Suprapubic skin (tissue), 4 donors: Measurements from ENCODE around the gene POLA2. TPM values are rescaled to one million over a fixed set of nuclear protein-coding genes. Genes with fewer than 3 reads are reported as not detected.
A peak's percentile ranks its signal among the peaks of the same experiment; 100 is the strongest.
"Not testable (repeated sequence)": the region's sequence is repeated elsewhere in the genome, so short reads cannot be mapped to it uniquely, and the experiment has no call there.

Experiments
- DNase-seq, 2 donors: peaks; one replicate each; pipeline ENCODE4 v3.0.0-alpha.2; 2019; ENCODE audit warnings: low spot score in 2 of 2
- H3K27ac ChIP-seq: fragments of 200-600 bp; sonication (generic); one replicate; pipeline ENCODE4 v1.5.1; 2019
- H3K27me3 ChIP-seq: fragments of 200-600 bp; sonication (generic); one replicate; pipeline ENCODE4 v1.5.1; 2019
- H3K36me3 ChIP-seq: fragments of 200-600 bp; sonication (generic); one replicate; pipeline ENCODE4 v1.5.1; 2019
- H3K4me1 ChIP-seq: fragments of 200-600 bp; sonication (generic); one replicate; pipeline ENCODE4 v1.5.1; 2019
- H3K4me3 ChIP-seq: fragments of 200-600 bp; sonication (generic); one replicate; pipeline ENCODE4 v1.5.1; 2019; ENCODE audit warnings: mild to moderate bottlenecking
- H3K9me3 ChIP-seq: fragments of 200-600 bp; sonication (generic); one replicate; pipeline ENCODE4 v1.5.1; 2019
- CTCF ChIP-seq, 2 donors: fragments of 200-600 bp in 1 of 2; fragments of 450-650 bp in 1 of 2; sonication (generic) in 1 of 2; IDR thresholded peaks; one replicate each; pipeline ENCODE4 v1.5.1; 2016 to 2019; ENCODE audit warnings: antibody characterized with exemption in 2 of 2, mild to moderate bottlenecking in 1 of 2, moderate library complexity in 1 of 2
- EP300 ChIP-seq: sonication (generic); formaldehyde crosslinking; IDR thresholded peaks from one replicate; pipeline ENCODE4 v1.6.1; 2017; ENCODE audit warnings: antibody characterized with exemption
- POLR2A ChIP-seq, 2 donors: fragments of 450-650 bp; IDR thresholded peaks; one replicate each; pipeline ENCODE4 v1.6.1; 2017; ENCODE audit warnings: antibody characterized with exemption in 2 of 2, mild to moderate bottlenecking in 2 of 2, moderate library complexity in 2 of 2
- POLR2AphosphoS5 ChIP-seq, 3 donors: sonication (generic); formaldehyde crosslinking; IDR thresholded peaks; one replicate each; pipeline ENCODE4 v1.6.1; 2017; ENCODE audit warnings: antibody characterized with exemption in 3 of 3
- WGBS: methylation state at CpG from one replicate; pipeline ENCODE4 v1.1.5; 2018; 5-methylcytosine and 5-hydroxymethylcytosine counted together
- total RNA-seq, 4 donors: library from RNA; depleted of rRNA; stranded (reverse); fragments of >200 nt; gene quantifications; one replicate each; pipeline ENCODE4 v1.1.0, GENCODE V29; 2016

POLA2 gene
- total RNA-seq, 4 donors from 2014 or later, result 4.5 to 19.7 (median 7.3) TPM

- Histone ChIP-seq H3K27me3 (no peaks in the 10 kb centered on the region), H3K27ac (no peak overlapping the region), H3K36me3 (no peaks in the 10 kb centered on the region), H3K4me3 (no peak overlapping the region), H3K4me1 (peaks cover 10% of the 10 kb centered on the region), H3K9me3 (no peaks in the 10 kb centered on the region)
- no peak for DNase-seq
- no peak for TF ChIP-seq CTCF (IDR thresholded peaks at IDR 0.05)
- no peak for TF ChIP-seq EP300
- no peak for TF ChIP-seq POLR2A (IDR thresholded peaks at IDR 0.05)
- TF ChIP-seq POLR2AphosphoS5 (IDR thresholded peaks at IDR 0.05), result no peak
- 89% methylated on average over 8 of the region's 8 CpGs for WGBS
Observed at GRCh38 chr11:65327021-65327420, 65.3 kb downstream of the POLA2 start.

GRCh38 chr11:65329478-65329877 lies 67.7 kb downstream of the POLA2 start:
- Histone ChIP-seq H3K27me3 (no peaks in the 10 kb centered on the region), H3K9me3 (no peaks in the 10 kb centered on the region), H3K4me1 (peaks cover 14% of the 10 kb centered on the region), H3K27ac (no peak overlapping the region), H3K4me3 (peak overlapping the region; percentile 7), H3K36me3 (no peaks in the 10 kb centered on the region)
- no peak for TF ChIP-seq POLR2A (IDR thresholded peaks at IDR 0.05)
- TF ChIP-seq EP300, result no peak
- TF ChIP-seq CTCF (IDR thresholded peaks at IDR 0.05), result no peak
- TF ChIP-seq POLR2AphosphoS5 (IDR thresholded peaks at IDR 0.05), result no peak
- 25% methylated on average over 2 of the region's 2 CpGs for WGBS
- DNase-seq, result no peak

DNA sequence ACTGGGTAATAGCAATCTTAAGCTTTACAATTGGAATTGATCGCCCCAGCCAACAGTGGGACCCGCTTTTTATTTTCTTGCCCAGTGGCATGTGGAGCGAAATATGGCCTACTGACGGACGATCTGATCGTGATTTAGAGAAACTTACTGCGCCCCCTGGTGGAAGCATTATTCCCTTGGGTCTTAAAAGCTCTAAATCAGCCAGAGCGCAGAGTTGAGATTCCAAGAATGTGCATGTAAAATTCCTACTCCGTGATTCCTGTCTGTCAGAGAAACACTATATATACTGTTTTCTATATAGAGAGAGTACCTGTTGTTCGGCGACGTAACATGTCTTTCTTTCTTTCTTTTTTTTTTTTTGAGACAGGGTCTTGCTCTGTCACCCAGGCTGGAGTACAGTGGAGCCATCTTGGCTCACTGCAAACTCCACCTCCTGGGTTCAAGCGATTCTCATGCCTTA lies 68.2 kb downstream of the POLA2 start:
- H3K36me3 ChIP-seq, result no peaks in the 10 kb centered on the region
- 5% methylated on average over 13 of the region's 13 CpGs for WGBS
- DNase-seq, result peak; percentile 93 to 96
- peaks cover 19% of the 10 kb centered on the region for H3K4me1 ChIP-seq
- H3K27me3 ChIP-seq, result no peaks in the 10 kb centered on the region
- no peaks in the 10 kb centered on the region for H3K9me3 ChIP-seq
- peak overlapping the region; percentile 7 for H3K4me3 ChIP-seq
- no peak overlapping the region for H3K27ac ChIP-seq
- TF ChIP-seq POLR2A (IDR thresholded peaks at IDR 0.05) (no peak), POLR2AphosphoS5 (IDR thresholded peaks at IDR 0.05) (peak in 1 of 3 donors; percentile 45), CTCF (IDR thresholded peaks at IDR 0.05) (peak; percentile 63 to 71)

DNA sequence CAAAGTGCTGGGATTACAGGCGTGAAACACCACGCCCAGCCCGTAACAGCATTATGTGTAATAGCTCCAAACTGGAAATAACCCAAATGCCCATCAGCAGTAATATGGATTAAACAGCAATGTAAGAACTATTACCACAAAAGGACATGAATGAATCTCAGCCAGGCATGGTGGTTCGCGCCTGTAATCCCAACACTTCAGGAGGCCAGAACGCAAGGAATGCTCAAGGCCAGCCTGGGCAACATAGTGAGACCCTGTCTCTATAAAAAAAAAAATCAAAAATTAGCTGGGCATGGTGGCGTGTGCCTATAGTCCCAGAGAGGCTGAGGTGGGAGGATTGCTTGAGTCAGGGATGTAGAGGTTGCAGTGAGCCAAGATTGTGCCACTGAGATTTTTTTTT lies 68.8 kb downstream of the POLA2 start:
- no peaks in the 10 kb centered on the region for H3K9me3 ChIP-seq
- H3K27me3 ChIP-seq, result no peaks in the 10 kb centered on the region
- H3K4me3 ChIP-seq, result no peak overlapping the region
- no peak for DNase-seq
- no peak for TF ChIP-seq CTCF (IDR thresholded peaks at IDR 0.05)
- no peak for TF ChIP-seq POLR2A (IDR thresholded peaks at IDR 0.05)
- TF ChIP-seq EP300, result no peak
- no peak for TF ChIP-seq POLR2AphosphoS5 (IDR thresholded peaks at IDR 0.05)
- WGBS, result 56% methylated on average over 7 of the region's 7 CpGs
- no peaks in the 10 kb centered on the region for H3K36me3 ChIP-seq
- no peak overlapping the region for H3K27ac ChIP-seq
- H3K4me1 ChIP-seq, result peaks cover 25% of the 10 kb centered on the region

DNA sequence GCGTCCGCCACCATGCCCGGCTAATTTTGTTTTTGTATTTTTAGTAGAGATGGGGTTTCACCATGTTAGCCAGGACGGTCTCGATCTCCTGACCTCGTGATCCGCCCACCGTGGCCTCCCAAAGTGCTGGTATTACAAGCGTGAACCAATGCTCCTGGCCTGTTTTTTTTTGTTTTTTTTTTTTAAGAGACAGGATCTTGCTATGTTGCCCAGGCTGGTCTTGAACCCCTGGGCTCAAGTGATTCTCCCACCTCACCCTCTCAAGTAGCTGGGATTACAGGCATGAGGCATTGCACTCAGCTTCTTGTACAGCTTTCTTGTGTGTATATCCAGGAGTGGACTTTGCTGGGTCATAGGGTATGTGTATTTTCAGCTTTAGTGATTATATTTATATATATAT lies 70.8 kb downstream of the POLA2 start:
- 92% methylated on average over 9 of the region's 9 CpGs for WGBS
- not testable (repeated sequence) for DNase-seq, H3K27me3 ChIP-seq, H3K4me3 ChIP-seq, H3K36me3 ChIP-seq, H3K9me3 ChIP-seq, H3K27ac ChIP-seq
- peaks cover 32% of the 10 kb centered on the region for H3K4me1 ChIP-seq

- no peak for TF ChIP-seq CTCF (IDR thresholded peaks at IDR 0.05)
- TF ChIP-seq POLR2AphosphoS5 (IDR thresholded peaks at IDR 0.05), result no peak
- no peak for TF ChIP-seq EP300
- TF ChIP-seq POLR2A (IDR thresholded peaks at IDR 0.05), result no peak
Observed at GRCh38 chr11:65334696-65335295, 73.0 kb downstream of the POLA2 start.

More at GRCh38 chr11:65334696-65335295, 73.0 kb downstream of the POLA2 start:
- no peak for DNase-seq
- Histone ChIP-seq H3K4me1 (peaks cover 26% of the 10 kb centered on the region), H3K27me3 (no peaks in the 10 kb centered on the region), H3K9me3 (no peaks in the 10 kb centered on the region), H3K27ac (no peak overlapping the region), H3K4me3 (peak overlapping the region; percentile 93), H3K36me3 (peaks cover 9% of the 10 kb centered on the region)
- 25% methylated on average over 5 of the region's 5 CpGs for WGBS
